Endodermal cell (in vitro differentiated cells): ENCODE measurements around the gene DSEL. TPM values are rescaled to one million over a fixed set of nuclear protein-coding genes. Genes with fewer than 3 reads are reported as not detected.
A peak's percentile ranks its signal among the peaks of the same experiment; 100 is the strongest.

Source experiments
- DNase-seq: peaks from one replicate; pipeline ENCODE4 v3.0.0-alpha.2; 2017
- H3K27ac ChIP-seq: 2 replicates; pipeline ENCODE4 v1.5.1; 2013; ENCODE audit warnings: mild to moderate bottlenecking, low read depth, low read length, moderate library complexity
- H3K27me3 ChIP-seq: 2 replicates; pipeline ENCODE4 v1.6.1; 2013; ENCODE audit warnings: mild to moderate bottlenecking, low read length, moderate library complexity; ENCODE audit not compliant: insufficient read depth, control insufficient read depth, poor library complexity, severe bottlenecking
- H3K36me3 ChIP-seq: 2 replicates; pipeline ENCODE4 v1.7.0; 2013; ENCODE audit warnings: mild to moderate bottlenecking, low read length, moderate library complexity; ENCODE audit not compliant: control insufficient read depth, insufficient read depth
- H3K4me1 ChIP-seq: one replicate; pipeline ENCODE4 v1.7.0; 2013; ENCODE audit warnings: low read length; ENCODE audit not compliant: control insufficient read depth, insufficient read depth
- H3K4me3 ChIP-seq: 2 replicates; pipeline ENCODE4 v1.5.1; 2013; ENCODE audit warnings: mild to moderate bottlenecking, low read length, moderate library complexity
- H3K9ac ChIP-seq: 2 replicates; pipeline ENCODE4 v1.6.1; 2013; ENCODE audit warnings: mild to moderate bottlenecking, low read length, moderate library complexity; ENCODE audit not compliant: poor library complexity, severe bottlenecking; ENCODE audit errors: extremely low read depth
- H3K9me3 ChIP-seq: 2 replicates; pipeline ENCODE4 v1.6.1; 2013; ENCODE audit warnings: mild to moderate bottlenecking, low read length, moderate library complexity; ENCODE audit not compliant: control insufficient read depth
- H3K27ac Mint-ChIP-seq: 2 replicates; pipeline ENCODE4 v1.8.0; 2020; ENCODE audit warnings: mixed read lengths
- H3K27me3 Mint-ChIP-seq: 2 replicates; pipeline ENCODE4 v1.8.0; 2021; ENCODE audit warnings: mild to moderate bottlenecking, mixed read lengths; ENCODE audit not compliant: insufficient read depth
- H3K36me3 Mint-ChIP-seq: 2 replicates; pipeline ENCODE4 v1.8.0; 2020; ENCODE audit warnings: low read depth, mixed read lengths
- H3K4me1 Mint-ChIP-seq: 2 replicates; pipeline ENCODE4 v1.8.0; 2020; ENCODE audit warnings: mixed read lengths
- H3K4me3 Mint-ChIP-seq: 2 replicates; pipeline ENCODE4 v1.8.0; 2020; ENCODE audit warnings: mild to moderate bottlenecking, moderate library complexity, mixed read lengths
- H3K9me3 Mint-ChIP-seq: 2 replicates; pipeline ENCODE4 v1.8.0; 2020; ENCODE audit warnings: mild to moderate bottlenecking, mixed read lengths
- CTCF ChIP-seq: fragments of 200-600 bp; sonication (generic); conservative IDR thresholded peaks from 2 replicates; pipeline ENCODE4 v1.5.0; 2021; ENCODE audit warnings: antibody characterized with exemption, mild to moderate bottlenecking
- WGBS, 2 experiments: methylation state at CpG; one replicate each; pipeline versions ENCODE4 v1.1.5 to v1.1.7; 2013; ENCODE audit warnings: missing lambda C conversion rate in 2 of 2, mixed read lengths in 1 of 2; ENCODE audit not compliant: insufficient coverage in 1 of 2, insufficient read length in 1 of 2; 5-methylcytosine and 5-hydroxymethylcytosine counted together
- total RNA-seq, 2 donors: library from RNA; stranded (reverse); fragmentation: NEBNext Ultra II Directional in 1 of 2; extraction: Animal tissue kit (Norgen Biotek cat#: 25700) in 1 of 2; gene quantifications; 2 replicates in 1 of 2; 3 replicates in 1 of 2; pipeline ENCODE4 v1.2.1, GENCODE V29; 2021

DSEL gene
- total RNA-seq, 2 donors from 2014 or later: 6.0 to 9.0 TPM

GRCh38 chr18:67485655-67486054 lies 30.9 kb downstream of the DSEL start:
- Mint-ChIP-seq H3K36me3 (no peaks in the 10 kb centered on the region), H3K27ac (no peak overlapping the region), H3K27me3 (peaks cover 46% of the 10 kb centered on the region), H3K4me3 (no peak overlapping the region), H3K9me3 (no peaks in the 10 kb centered on the region), H3K4me1 (peaks cover 10% of the 10 kb centered on the region)
- Histone ChIP-seq H3K9ac (no peak overlapping the region), H3K27ac (no peak overlapping the region), H3K4me1 (no peaks in the 10 kb centered on the region), H3K27me3 (no peaks in the 10 kb centered on the region), H3K4me3 (no peak overlapping the region), H3K9me3 (no peaks in the 10 kb centered on the region), H3K36me3 (no peaks in the 10 kb centered on the region)
- DNase-seq: no peak
- WGBS, 2 experiments: 86% methylated on average over 3 of the region's 3 CpGs; no CpG with 5 or more reads in 1 of the 2 experiments
- no peak for TF ChIP-seq CTCF

GRCh38 chr18:67484458-67484857 lies 32.1 kb downstream of the DSEL start:
- H3K4me1 ChIP-seq: no peaks in the 10 kb centered on the region
- H3K27ac ChIP-seq: no peak overlapping the region
- no peaks in the 10 kb centered on the region for H3K9me3 ChIP-seq
- Mint-ChIP-seq H3K27me3 (peaks cover 46% of the 10 kb centered on the region), H3K4me3 (no peak overlapping the region), H3K36me3 (no peaks in the 10 kb centered on the region), H3K27ac (no peak overlapping the region), H3K4me1 (peaks cover 10% of the 10 kb centered on the region), H3K9me3 (no peaks in the 10 kb centered on the region)
- no peaks in the 10 kb centered on the region for H3K27me3 ChIP-seq
- H3K4me3 ChIP-seq: no peak overlapping the region
- no peak for TF ChIP-seq CTCF
- H3K36me3 ChIP-seq: no peaks in the 10 kb centered on the region
- 75 to 85% methylated on average over 1 to 2 of the region's 2 CpGs for WGBS, 2 experiments
- H3K9ac ChIP-seq: no peak overlapping the region
- DNase-seq: no peak

GRCh38 chr18:67483952-67484351 lies 32.6 kb downstream of the DSEL start:
- Histone ChIP-seq H3K36me3 (no peaks in the 10 kb centered on the region), H3K27ac (no peak overlapping the region), H3K4me1 (no peaks in the 10 kb centered on the region), H3K4me3 (no peak overlapping the region), H3K27me3 (no peaks in the 10 kb centered on the region), H3K9me3 (no peaks in the 10 kb centered on the region), H3K9ac (no peak overlapping the region)
- peak; percentile 49 for DNase-seq
- Mint-ChIP-seq H3K4me3 (no peak overlapping the region), H3K4me1 (peaks cover 10% of the 10 kb centered on the region), H3K36me3 (no peaks in the 10 kb centered on the region), H3K27ac (no peak overlapping the region), H3K27me3 (peaks cover 45% of the 10 kb centered on the region), H3K9me3 (no peaks in the 10 kb centered on the region)
- no peak for TF ChIP-seq CTCF
- WGBS, 2 experiments: 94 to 100% methylated on average over 4 to 6 of the region's 6 CpGs
